AG04449 (cell line): ENCODE results near the gene UCHL1.
A peak's percentile ranks its signal among the peaks of the same experiment; 100 is the strongest.

ENCODE experiments used
- CTCF ChIA-PET: fragments of 350-600 bp; formaldehyde crosslinking; extraction: SDS; loops from one replicate; lab custom pipeline; 2021; ENCODE audit warnings: antibody characterized with exemption; lab: Yijun Ruan, JAX
- POLR2A ChIA-PET: fragments of 400-600, 350-600 bp; formaldehyde crosslinking; extraction: SDS; loops from one replicate; lab custom pipeline; 2020; ENCODE audit warnings: antibody characterized with exemption, inconsistent platforms; lab: Yijun Ruan, JAX
- DNase-seq: peaks from one replicate; pipeline ENCODE4 v3.0.0-alpha.2; 2010; ENCODE audit warnings: low read depth, low spot score
- H3K4me3 ChIP-seq: 2 replicates; pipeline ENCODE4 v1.5.1; 2011; ENCODE audit warnings: low read depth, mild to moderate bottlenecking, control low read depth, low read length
- CTCF ChIP-seq: IDR thresholded peaks from one replicate; pipeline ENCODE4 v1.5.1; 2011; ENCODE audit warnings: mild to moderate bottlenecking, moderate library complexity, low read length, control low read depth, inconsistent platforms; ENCODE audit not compliant: insufficient read depth; ENCODE audit errors: missing control alignments

Gene UCHL1

GRCh38 chr4:41256740-41257256 is at the start of gene UCHL1:
UCHL1 (plus strand) TSS chr4:41256928; CDS start chr4:41256977, 49 bp downstream.
- ChIA-PET POLR2A (interaction anchor here (0.5 to 2.6 kb wide), 21 partner anchors 10 to 1623 kb away, joined by 3 to 16 read pairs (median 4); partner anchors contain the start of genes APBB2 and TMEM33), CTCF (interaction anchor here (0.6 to 5.5 kb wide), 4 partner anchors 24 to 626 kb away, joined by 3 to 46 read pairs (median 16); no protein-coding TSS in a partner anchor)
- TF ChIP-seq CTCF, result no peak
- peak; percentile 10 for DNase-seq
- H3K4me3 ChIP-seq, result peak within 1 kb of the TSS; percentile 74

- ChIA-PET POLR2A (no interaction called here), CTCF (interaction anchor here (0.9 to 14.0 kb wide), 4 partner anchors 9 to 283 kb away, joined by 3 to 336 read pairs (median 4); no protein-coding TSS in a partner anchor)
- no peak for DNase-seq
- H3K4me3 ChIP-seq, result no peak overlapping the region
- TF ChIP-seq CTCF, result no peak
Measured at GRCh38 chr4:41207291-41207831, 49.4 kb upstream of the UCHL1 start.

GRCh38 chr4:41209187-41209586 is 47.5 kb upstream of the UCHL1 start:
- POLR2A ChIA-PET, result no interaction called here
- CTCF ChIA-PET, result interaction anchor here (0.8 to 14.0 kb wide), 6 partner anchors 9 to 284 kb away, joined by 3 to 336 read pairs (median 4); no protein-coding TSS in a partner anchor
- DNase-seq, result no peak

GRCh38 chr4:41209901-41210300 is 46.8 kb upstream of the UCHL1 start:
- no peak for TF ChIP-seq CTCF
- DNase-seq, result no peak
- POLR2A ChIA-PET, result no interaction called here
- H3K4me3 ChIP-seq, result no peak overlapping the region
- CTCF ChIA-PET, result interaction anchor here (1.3 to 14.0 kb wide), 3 partner anchors 34 to 285 kb away, joined by 3 to 336 read pairs (median 205); no protein-coding TSS in a partner anchor

More at GRCh38 chr4:41209187-41209586, 47.5 kb upstream of the UCHL1 start:
- TF ChIP-seq CTCF, result no peak
- H3K4me3 ChIP-seq, result no peak overlapping the region

- no peak for TF ChIP-seq CTCF
- CTCF ChIA-PET, result interaction anchor here (0.7 to 14.0 kb wide), 25 partner anchors 10 to 314 kb away, joined by 3 to 336 read pairs (median 4); no protein-coding TSS in a partner anchor
- H3K4me3 ChIP-seq, result no peak overlapping the region; the same call in 1 of the 2 replicates
- POLR2A ChIA-PET, result interaction anchor here (1.6 kb wide), 1 partner anchor 45 kb away, joined by 7 read pairs; the partner anchor contains the start of gene UCHL1
- DNase-seq, result no peak
Measured at GRCh38 chr4:41211951-41212615, 44.6 kb upstream of the UCHL1 start.
